GM23338 (cell line): ENCODE data around the gene NF1. TPM values are rescaled to one million over a fixed set of nuclear protein-coding genes. Genes with fewer than 3 reads are reported as not detected.

Experiments
- ATAC-seq: fragments of 200-7000 bp; cut with Tn5 transposase; 3 replicates; pipeline ENCODE4 v1.9.1; 2020
- DNase-seq: peaks from one replicate; pipeline ENCODE4 v3.0.0-alpha.2; 2015; ENCODE audit warnings: low spot score
- H2AFZ ChIP-seq: fragments of 200-600 bp; sonication (generic); 2 replicates; pipeline ENCODE4 v1.8.0; 2016; ENCODE audit warnings: antibody characterized with exemption, mild to moderate bottlenecking, moderate library complexity
- H3F3A ChIP-seq: fragments of 200-600 bp; sonication (generic); replicated peaks from 2 replicates; pipeline ENCODE4 v1.8.0; 2017; ENCODE audit warnings: antibody characterized with exemption, mixed run types, low read depth
- H3K27ac ChIP-seq: fragments of 200-600 bp; sonication (generic); 2 replicates; pipeline ENCODE4 v1.6.1; 2016; ENCODE audit warnings: low read depth
- H3K27me3 ChIP-seq: fragments of 200-600 bp; sonication (generic); 2 replicates; pipeline ENCODE4 v1.8.0; 2016; ENCODE audit warnings: mild to moderate bottlenecking, mixed run types, moderate library complexity; ENCODE audit not compliant: insufficient read depth
- H3K36me3 ChIP-seq: fragments of 200-600 bp; sonication (generic); 2 replicates; pipeline ENCODE4 v1.8.0; 2016; ENCODE audit warnings: mild to moderate bottlenecking; ENCODE audit not compliant: insufficient read depth
- H3K4me1 ChIP-seq: fragments of 200-600 bp; sonication (generic); 2 replicates; pipeline ENCODE4 v1.8.0; 2016; ENCODE audit warnings: mild to moderate bottlenecking, moderate library complexity; ENCODE audit not compliant: insufficient read depth
- H3K4me2 ChIP-seq: fragments of 200-600 bp; sonication (generic); 2 replicates; pipeline ENCODE4 v1.7.1; 2017; ENCODE audit warnings: mixed run types
- H3K4me3 ChIP-seq: fragments of 200-600 bp; sonication (generic); 2 replicates; pipeline ENCODE4 v1.6.1; 2016; ENCODE audit warnings: mixed run types
- H3K79me2 ChIP-seq: fragments of 200-600 bp; sonication (generic); replicated peaks from 2 replicates; pipeline ENCODE4 v1.8.0; 2017; ENCODE audit warnings: mild to moderate bottlenecking; ENCODE audit not compliant: insufficient read depth
- H3K9me2 ChIP-seq: fragments of 200-600 bp; sonication (generic); 2 replicates; pipeline ENCODE4 v1.8.0; 2017; ENCODE audit not compliant: insufficient read depth
- H4K20me1 ChIP-seq: fragments of 200-600 bp; sonication (generic); replicated peaks from 2 replicates; pipeline ENCODE4 v1.8.0; 2017; ENCODE audit warnings: mild to moderate bottlenecking; ENCODE audit not compliant: insufficient read depth
- H3K27ac Mint-ChIP-seq: 2 replicates; pipeline ENCODE4 v1.8.0; 2020; ENCODE audit warnings: inconsistent platforms, mild to moderate bottlenecking, moderate library complexity, mixed read lengths
- H3K27me3 Mint-ChIP-seq: 3 replicates; pipeline ENCODE4 v1.8.0; 2022; ENCODE audit warnings: low read depth, mild to moderate bottlenecking, moderate library complexity, mixed read lengths, inconsistent platforms; ENCODE audit not compliant: insufficient read depth, poor library complexity
- H3K36me3 Mint-ChIP-seq: 3 replicates; pipeline ENCODE4 v1.8.0; 2021; ENCODE audit warnings: low read depth, mild to moderate bottlenecking, inconsistent platforms, moderate library complexity, mixed read lengths
- H3K4me1 Mint-ChIP-seq: 3 replicates; pipeline ENCODE4 v1.8.0; 2020; ENCODE audit warnings: mild to moderate bottlenecking, inconsistent platforms, mixed read lengths
- H3K4me3 Mint-ChIP-seq: 3 replicates; pipeline ENCODE4 v1.8.0; 2021; ENCODE audit warnings: moderate library complexity, mild to moderate bottlenecking, inconsistent platforms, mixed read lengths
- H3K9me3 Mint-ChIP-seq: 3 replicates; pipeline ENCODE4 v1.8.0; 2020; ENCODE audit warnings: moderate library complexity, mild to moderate bottlenecking, inconsistent platforms, mixed read lengths
- CREB1 ChIP-seq: fragments of 250-450 bp; sonication (Bioruptor Pico); IDR thresholded peaks from 2 replicates; pipeline ENCODE4 v1.5.0; 2020; ENCODE audit warnings: low read depth, mild to moderate bottlenecking, moderate library complexity
- CTCF ChIP-seq, 2 experiments: fragments of 200-600 bp in 1 of 2; sonication (generic) in 1 of 2; conservative IDR thresholded peaks; 2 replicates each; pipeline versions ENCODE4 v1.5.1 to v1.6.1; 2016 to 2017; ENCODE audit warnings: antibody characterized with exemption in 2 of 2, low read depth in 2 of 2, mild to moderate bottlenecking in 2 of 2, moderate library complexity in 1 of 2
- EZH2phosphoT487 ChIP-seq: fragments of 200-600 bp; sonication (generic); IDR thresholded peaks from one replicate; pipeline ENCODE4 v1.8.1; 2018; ENCODE audit warnings: antibody characterized with exemption; ENCODE audit not compliant: unreplicated experiment
- JUNB ChIP-seq: IDR thresholded peaks from one replicate; pipeline ENCODE4 v1.6.1; 2016; ENCODE audit warnings: antibody characterized with exemption; ENCODE audit not compliant: unreplicated experiment
- NANOG ChIP-seq: IDR thresholded peaks from 2 replicates; pipeline ENCODE4 v1.6.1; 2016; ENCODE audit warnings: antibody characterized with exemption, borderline replicate concordance
- POLR2AphosphoS5 ChIP-seq: IDR thresholded peaks from 2 replicates; pipeline ENCODE4 v1.6.1; 2016; ENCODE audit warnings: antibody characterized with exemption, low read depth
- REST ChIP-seq: IDR thresholded peaks from one replicate; pipeline ENCODE4 v1.6.1; 2018; ENCODE audit warnings: antibody characterized with exemption; ENCODE audit not compliant: unreplicated experiment
- STAT1 ChIP-seq: IDR thresholded peaks from one replicate; pipeline ENCODE4 v1.6.1; 2016; ENCODE audit warnings: antibody characterized with exemption; ENCODE audit not compliant: unreplicated experiment
- ZNF114 ChIP-seq: fragments of 250-450 bp; sonication (Bioruptor Pico); IDR thresholded peaks from 2 replicates; pipeline ENCODE4 v1.5.0; 2020; ENCODE audit warnings: mild to moderate bottlenecking, moderate library complexity
- ZNF462 ChIP-seq: fragments of 250-450 bp; sonication (Bioruptor Pico); IDR thresholded peaks from 2 replicates; pipeline ENCODE4 v1.5.0; 2020; ENCODE audit warnings: mild to moderate bottlenecking, moderate library complexity
- polyA plus RNA-seq: library from polyadenylated mRNA; unstranded; fragments of >200 nt; fragmentation: Nextera tagmentation; extraction: Ambion mirVana; gene quantifications from 2 replicates; pipeline ENCODE4 v1.2.1, GENCODE V29; 2016
- total RNA-seq: library from RNA; depleted of rRNA; stranded (reverse); fragments of >200 nt; shearing (Covaris generic); gene quantifications from 2 replicates; pipeline ENCODE4 v1.2.3, GENCODE V29; 2014

The NF1 gene
- total and polyA plus RNA-seq, 2 experiments from 2014 or later = 16.3 to 49.7 TPM

GRCh38 chr17:31236137-31236536 is 141.4 kb downstream of the NF1 start (continued):
- no peak for TF ChIP-seq CTCF (conservative IDR thresholded peaks at IDR 0.05; ENCODE audit: low read depth in 2 of 2)
- TF ChIP-seq POLR2AphosphoS5 = no peak
- no peak for TF ChIP-seq JUNB
- TF ChIP-seq ZNF114 (CRISPR knock-in tag) = no peak

GRCh38 chr17:31236712-31237111 is 141.9 kb downstream of the NF1 start:
- Histone ChIP-seq H4K20me1 (no peaks in the 10 kb centered on the region), H3K9me2 (no peaks in the 10 kb centered on the region), H3K4me1 (no peaks in the 10 kb centered on the region), H3K36me3 (peaks cover 3% of the 10 kb centered on the region; the same call in 1 of the 2 replicates), H3F3A (no peaks in the 10 kb centered on the region), H3K79me2 (no peaks in the 10 kb centered on the region), H3K27ac (no peak overlapping the region), H3K4me2 (no peak overlapping the region), H2AFZ (no peak overlapping the region), H3K4me3 (no peak overlapping the region), H3K27me3 (no peaks in the 10 kb centered on the region)
- DNase-seq = no peak
- H3K27ac Mint-ChIP-seq = no peak overlapping the region
- H3K9me3 Mint-ChIP-seq = no peaks in the 10 kb centered on the region
- peaks cover 33% of the 10 kb centered on the region for H3K36me3 Mint-ChIP-seq
- H3K27me3 Mint-ChIP-seq = peaks cover 4% of the 10 kb centered on the region
- no peak for ATAC-seq
- H3K4me1 Mint-ChIP-seq = no peaks in the 10 kb centered on the region
- H3K4me3 Mint-ChIP-seq = no peak overlapping the region
- no peak for TF ChIP-seq CTCF (conservative IDR thresholded peaks at IDR 0.05; ENCODE audit: low read depth in 2 of 2)
- no peak for TF ChIP-seq STAT1
- no peak for TF ChIP-seq EZH2phosphoT487
- no peak for TF ChIP-seq NANOG
- TF ChIP-seq POLR2AphosphoS5 = no peak
- no peak for TF ChIP-seq REST
- TF ChIP-seq CREB1 (CRISPR knock-in tag) = no peak
- TF ChIP-seq ZNF114 (CRISPR knock-in tag) = no peak
- no peak for TF ChIP-seq ZNF462
